ENCODE results near the gene SRM. TPM values are rescaled to one million over a fixed set of nuclear protein-coding genes. Genes with fewer than 3 reads are reported as not detected.
"Not testable (repeated sequence)": the region's sequence is repeated elsewhere in the genome, so short reads cannot be mapped to it uniquely, and the experiment has no call there.

SRM gene
- total and polyA plus RNA-seq, 4 donors: 8.6 to 59.1 (median 24.3) TPM

DNA sequence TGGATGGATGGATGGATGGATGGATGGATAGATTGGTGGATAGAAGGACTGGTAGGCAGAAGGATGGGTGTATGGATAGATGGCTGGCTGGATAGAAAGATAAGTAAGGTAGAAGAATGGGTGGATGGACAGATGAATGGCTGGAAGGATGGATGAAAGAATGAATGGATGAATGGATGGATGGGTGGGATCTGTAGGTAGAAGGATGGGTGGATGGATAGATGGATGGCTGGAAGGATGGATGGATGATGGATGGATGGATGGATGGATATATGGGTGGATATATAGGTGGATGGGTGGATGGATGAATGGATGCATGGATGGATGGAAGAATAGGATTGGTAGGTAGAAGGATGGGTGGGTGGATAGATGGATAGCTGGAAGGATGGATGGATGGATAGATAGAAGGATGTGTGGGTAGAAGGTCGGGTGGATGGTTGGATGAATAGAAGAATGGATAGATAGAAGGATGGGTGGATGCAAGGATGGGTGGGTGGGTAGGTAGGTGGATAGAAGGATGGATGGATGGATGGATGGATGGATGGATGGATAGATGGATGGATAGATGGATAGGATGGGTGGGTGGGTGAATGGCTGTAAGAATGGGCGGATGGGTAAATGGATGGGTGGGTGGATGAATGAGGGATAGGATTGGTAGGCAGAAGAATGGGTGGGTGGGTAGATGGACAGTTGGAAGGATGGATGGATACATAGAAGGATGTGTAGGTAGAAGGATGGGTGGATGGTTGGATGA is 20.3 kb downstream of the SRM start:
- Histone ChIP-seq H3K27me3 (ENCODE audit: control insufficient read depth in 4 of 4, insufficient read depth in 4 of 4, low read length in 3 of 4) (no peaks in the 10 kb centered on the region), H3K9me3 (ENCODE audit: control insufficient read depth in 4 of 4, low read length in 3 of 4) (no peaks in the 10 kb centered on the region), H3K9ac (ENCODE audit: low read depth in 1 of 2, low read length in 2 of 2) (no peak overlapping the region), H3K36me3 (ENCODE audit: control insufficient read depth in 4 of 4, insufficient read depth in 3 of 4, low read depth in 1 of 4, low read length in 3 of 4) (peaks cover 6 to 76% (median 43%) of the 10 kb centered on the region in 4 donors), H3K4me1 (ENCODE audit: control insufficient read depth in 4 of 4, insufficient read depth in 4 of 4, low read length in 3 of 4) (no peaks in the 10 kb centered on the region), H3K4me3 (ENCODE audit: low read depth in 1 of 3, low read length in 3 of 3) (no peak overlapping the region), H3K27ac (ENCODE audit: low read depth in 1 of 2, low read length in 2 of 2) (no peak overlapping the region)
- WGBS: 86% methylated on average over 2 of the region's 2 CpGs
- TF ChIP-seq JUND (IDR thresholded peaks at IDR 0.05) (no peak), NR2F2 (IDR thresholded peaks at IDR 0.05) (no peak), RXRA (IDR thresholded peaks at IDR 0.05) (no peak), TAF1 (conservative IDR thresholded peaks at IDR 0.05) (no peak)
- DNase-seq (ENCODE audit: low spot score): no peak

DNA sequence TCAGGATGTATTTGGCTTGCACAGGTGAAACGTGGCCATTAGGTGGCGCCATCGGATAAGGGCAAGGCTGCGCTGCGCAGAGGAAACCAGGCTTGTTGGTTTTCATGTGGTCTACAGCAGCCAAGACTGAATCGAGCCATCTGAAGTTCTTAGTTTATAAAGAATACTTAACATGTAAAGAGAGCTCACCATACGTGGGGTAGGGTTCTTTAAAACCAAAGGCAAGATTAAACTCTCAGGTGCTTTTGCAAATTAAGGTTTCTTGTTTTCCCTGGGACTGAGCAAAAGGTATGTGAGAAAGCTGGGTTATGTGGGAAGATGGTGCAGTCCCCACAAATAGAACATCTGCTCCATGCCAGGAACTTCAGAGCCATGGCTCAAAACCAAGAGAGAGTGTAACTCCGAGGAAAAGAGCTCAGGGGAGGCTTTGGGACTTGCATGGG is 22.1 kb downstream of the SRM start:
- no peak overlapping the region for H3K9ac ChIP-seq (ENCODE audit: low read depth in 1 of 2, low read length in 2 of 2)
- TF ChIP-seq YY1 (IDR thresholded peaks at IDR 0.05) (peak; percentile 12), RAD21 (IDR thresholded peaks at IDR 0.05) (peak; percentile 99), HNF4A (conservative IDR thresholded peaks at IDR 0.05) (no peak), FOXA2 (IDR thresholded peaks at IDR 0.05) (no peak), GABPA (IDR thresholded peaks at IDR 0.05 in 1 of 2, conservative IDR thresholded peaks at IDR 0.05 in 1 of 2) (no peak), EGR1 (IDR thresholded peaks at IDR 0.05; ENCODE audit: low read depth in 2 of 2) (no peak)
- TF ChIP-seq, protein P1, sequence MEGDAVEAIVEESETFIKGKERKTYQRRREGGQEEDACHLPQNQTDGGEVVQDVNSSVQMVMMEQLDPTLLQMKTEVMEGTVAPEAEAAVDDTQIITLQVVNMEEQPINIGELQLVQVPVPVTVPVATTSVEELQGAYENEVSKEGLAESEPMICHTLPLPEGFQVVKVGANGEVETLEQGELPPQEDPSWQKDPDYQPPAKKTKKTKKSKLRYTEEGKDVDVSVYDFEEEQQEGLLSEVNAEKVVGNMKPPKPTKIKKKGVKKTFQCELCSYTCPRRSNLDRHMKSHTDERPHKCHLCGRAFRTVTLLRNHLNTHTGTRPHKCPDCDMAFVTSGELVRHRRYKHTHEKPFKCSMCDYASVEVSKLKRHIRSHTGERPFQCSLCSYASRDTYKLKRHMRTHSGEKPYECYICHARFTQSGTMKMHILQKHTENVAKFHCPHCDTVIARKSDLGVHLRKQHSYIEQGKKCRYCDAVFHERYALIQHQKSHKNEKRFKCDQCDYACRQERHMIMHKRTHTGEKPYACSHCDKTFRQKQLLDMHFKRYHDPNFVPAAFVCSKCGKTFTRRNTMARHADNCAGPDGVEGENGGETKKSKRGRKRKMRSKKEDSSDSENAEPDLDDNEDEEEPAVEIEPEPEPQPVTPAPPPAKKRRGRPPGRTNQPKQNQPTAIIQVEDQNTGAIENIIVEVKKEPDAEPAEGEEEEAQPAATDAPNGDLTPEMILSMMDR (IDR thresholded peaks at IDR 0.05; ENCODE audit: low read depth, low read length, missing input control): peak; percentile 96
- TF ChIP-seq, protein P2, sequence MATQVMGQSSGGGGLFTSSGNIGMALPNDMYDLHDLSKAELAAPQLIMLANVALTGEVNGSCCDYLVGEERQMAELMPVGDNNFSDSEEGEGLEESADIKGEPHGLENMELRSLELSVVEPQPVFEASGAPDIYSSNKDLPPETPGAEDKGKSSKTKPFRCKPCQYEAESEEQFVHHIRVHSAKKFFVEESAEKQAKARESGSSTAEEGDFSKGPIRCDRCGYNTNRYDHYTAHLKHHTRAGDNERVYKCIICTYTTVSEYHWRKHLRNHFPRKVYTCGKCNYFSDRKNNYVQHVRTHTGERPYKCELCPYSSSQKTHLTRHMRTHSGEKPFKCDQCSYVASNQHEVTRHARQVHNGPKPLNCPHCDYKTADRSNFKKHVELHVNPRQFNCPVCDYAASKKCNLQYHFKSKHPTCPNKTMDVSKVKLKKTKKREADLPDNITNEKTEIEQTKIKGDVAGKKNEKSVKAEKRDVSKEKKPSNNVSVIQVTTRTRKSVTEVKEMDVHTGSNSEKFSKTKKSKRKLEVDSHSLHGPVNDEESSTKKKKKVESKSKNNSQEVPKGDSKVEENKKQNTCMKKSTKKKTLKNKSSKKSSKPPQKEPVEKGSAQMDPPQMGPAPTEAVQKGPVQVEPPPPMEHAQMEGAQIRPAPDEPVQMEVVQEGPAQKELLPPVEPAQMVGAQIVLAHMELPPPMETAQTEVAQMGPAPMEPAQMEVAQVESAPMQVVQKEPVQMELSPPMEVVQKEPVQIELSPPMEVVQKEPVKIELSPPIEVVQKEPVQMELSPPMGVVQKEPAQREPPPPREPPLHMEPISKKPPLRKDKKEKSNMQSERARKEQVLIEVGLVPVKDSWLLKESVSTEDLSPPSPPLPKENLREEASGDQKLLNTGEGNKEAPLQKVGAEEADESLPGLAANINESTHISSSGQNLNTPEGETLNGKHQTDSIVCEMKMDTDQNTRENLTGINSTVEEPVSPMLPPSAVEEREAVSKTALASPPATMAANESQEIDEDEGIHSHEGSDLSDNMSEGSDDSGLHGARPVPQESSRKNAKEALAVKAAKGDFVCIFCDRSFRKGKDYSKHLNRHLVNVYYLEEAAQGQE (IDR thresholded peaks at IDR 0.05): no peak
- peak; percentile 86 for DNase-seq (ENCODE audit: low spot score)
- H3K9me3 ChIP-seq (ENCODE audit: control insufficient read depth in 4 of 4, low read length in 3 of 4): no peaks in the 10 kb centered on the region
- no peaks in the 10 kb centered on the region for H3K4me1 ChIP-seq (ENCODE audit: control insufficient read depth in 4 of 4, insufficient read depth in 4 of 4, low read length in 3 of 4)
- no peaks in the 10 kb centered on the region for H3K27me3 ChIP-seq (ENCODE audit: control insufficient read depth in 4 of 4, insufficient read depth in 4 of 4, low read length in 3 of 4)
- H3K36me3 ChIP-seq (ENCODE audit: control insufficient read depth in 4 of 4, insufficient read depth in 3 of 4, low read depth in 1 of 4, low read length in 3 of 4): peaks cover 0 to 77% (median 42%) of the 10 kb centered on the region in 4 donors
- 2% methylated on average over 8 of the region's 8 CpGs for WGBS
- H3K4me3 ChIP-seq (ENCODE audit: low read depth in 1 of 3, low read length in 3 of 3): no peak overlapping the region
- no peak overlapping the region for H3K27ac ChIP-seq (ENCODE audit: low read depth in 1 of 2, low read length in 2 of 2)

DNA sequence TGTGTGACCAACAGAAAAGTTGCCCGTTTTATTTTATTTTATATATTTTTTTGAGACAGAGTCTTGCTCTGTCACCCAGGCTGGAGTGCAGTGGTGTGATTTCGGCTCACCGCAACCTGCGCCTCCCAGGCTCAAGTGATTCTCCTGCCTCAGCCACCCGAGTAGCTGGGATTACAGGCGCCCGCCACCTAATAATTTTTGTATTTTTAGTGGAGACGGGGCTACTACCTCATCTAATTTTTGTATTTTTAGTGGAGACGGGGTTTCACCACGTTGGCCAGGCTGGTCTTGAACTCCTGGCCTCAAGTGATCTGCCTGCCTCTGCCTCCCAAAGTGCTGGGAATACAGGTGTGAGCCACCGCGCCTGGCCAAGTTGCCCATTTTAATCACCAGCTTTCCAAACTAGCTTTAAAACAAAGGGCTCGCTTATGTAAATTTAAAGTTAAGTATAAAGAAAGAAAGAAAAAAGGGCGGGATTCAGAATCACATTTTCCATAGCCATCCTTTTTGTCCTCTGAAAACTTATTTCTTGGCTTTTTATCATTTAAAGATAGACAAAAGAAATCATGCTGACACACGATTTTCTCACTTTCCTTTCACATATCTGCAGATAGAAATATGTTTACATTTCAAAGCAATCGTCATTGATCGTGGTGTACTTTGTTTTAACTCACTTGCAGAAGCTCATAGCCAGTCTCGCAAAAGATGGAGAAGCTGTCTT is 22.6 kb downstream of the SRM start:
- H3K27ac ChIP-seq (ENCODE audit: low read depth in 1 of 2, low read length in 2 of 2); H3K9me3 ChIP-seq (ENCODE audit: control insufficient read depth in 4 of 4, low read length in 3 of 4); H3K4me3 ChIP-seq (ENCODE audit: low read depth in 1 of 3, low read length in 3 of 3); DNase-seq (ENCODE audit: low spot score); H3K4me1 ChIP-seq (ENCODE audit: control insufficient read depth in 4 of 4, insufficient read depth in 4 of 4, low read length in 3 of 4); H3K9ac ChIP-seq (ENCODE audit: low read depth in 1 of 2, low read length in 2 of 2); H3K27me3 ChIP-seq (ENCODE audit: control insufficient read depth in 4 of 4, insufficient read depth in 4 of 4, low read length in 3 of 4): not testable (repeated sequence)
- peaks cover 0 to 71% (median 38%) of the 10 kb centered on the region in 4 donors for H3K36me3 ChIP-seq (ENCODE audit: control insufficient read depth in 4 of 4, insufficient read depth in 3 of 4, low read depth in 1 of 4, low read length in 3 of 4)
- WGBS: 67% methylated on average over 18 of the region's 18 CpGs

Data from liver (tissue), 9 donors.